Mesenteric fat pad (tissue), 1 donor: ENCODE measurements around the gene TTC28. TPM values are rescaled to one million over a fixed set of nuclear protein-coding genes. Genes with fewer than 3 reads are reported as not detected.
A peak's percentile ranks its signal among the peaks of the same experiment; 100 is the strongest.

Source experiments
- DNase-seq: peaks from one replicate; pipeline ENCODE4 v3.0.0-alpha.2; 2020; ENCODE audit warnings: low spot score
- total RNA-seq: library from RNA; stranded (reverse); fragmentation: NEBNext Ultra II Directional; extraction: Animal tissue kit (Norgen Biotek cat#: 25700); gene quantifications from one replicate; pipeline ENCODE4 v1.2.1, GENCODE V29; 2021
- donor health status: DM: yes; HTN: yes; CAD: no.

Gene TTC28
- total RNA-seq, 1 donor from 2014 or later, result 34.1 TPM

DNA sequence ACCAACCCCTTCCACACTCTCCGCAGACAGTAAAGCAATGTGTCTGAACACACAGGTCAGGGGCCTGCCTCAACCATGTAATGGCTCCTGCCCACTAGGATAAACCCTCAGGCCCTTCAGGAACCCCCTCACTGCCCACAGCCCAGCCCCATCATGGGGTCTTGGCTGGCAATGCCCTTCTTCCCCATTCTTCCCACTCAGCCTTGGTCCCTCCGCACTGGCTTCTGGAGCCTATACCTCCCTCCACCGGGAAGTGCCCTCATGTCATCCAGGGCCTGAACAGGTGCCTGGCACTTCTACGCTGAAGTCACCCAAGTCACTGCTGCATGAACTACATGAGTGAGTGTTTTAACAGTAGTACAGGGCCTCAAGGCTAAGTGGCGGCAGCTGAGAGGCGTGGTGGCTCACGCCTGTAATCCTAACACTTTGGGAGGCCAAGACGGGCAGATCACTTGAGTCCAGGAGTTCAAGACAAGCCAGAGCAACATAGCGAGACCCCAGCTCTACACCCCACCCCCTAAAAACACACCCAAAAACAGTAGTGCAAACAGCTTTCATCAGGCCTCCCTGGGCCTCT lies 685.8 kb downstream of the TTC28 start:
- DNase-seq, result peak; percentile 41

DNA sequence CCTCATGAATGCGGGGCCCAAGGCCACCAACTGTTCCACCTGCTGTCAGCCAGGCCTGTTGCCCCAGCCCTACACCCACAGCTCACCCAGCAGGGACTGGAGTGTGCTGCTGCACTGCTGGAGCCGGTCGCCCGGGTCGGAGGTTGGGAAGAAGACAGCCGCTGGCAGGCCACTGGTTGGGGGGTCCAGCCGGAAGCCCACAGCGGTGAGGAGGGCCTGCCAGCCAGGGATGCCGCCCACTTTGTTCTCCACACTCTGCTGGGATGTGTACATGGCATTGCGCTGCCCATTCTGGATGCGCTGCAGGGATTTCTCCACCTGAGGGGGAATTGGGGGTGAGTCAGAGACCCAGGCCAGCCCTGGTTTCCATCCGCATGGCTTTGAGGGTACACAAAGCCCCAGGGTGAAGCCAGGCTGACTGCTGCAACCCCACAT lies 686.4 kb downstream of the TTC28 start:
- DNase-seq, result peak; percentile 77

DNA sequence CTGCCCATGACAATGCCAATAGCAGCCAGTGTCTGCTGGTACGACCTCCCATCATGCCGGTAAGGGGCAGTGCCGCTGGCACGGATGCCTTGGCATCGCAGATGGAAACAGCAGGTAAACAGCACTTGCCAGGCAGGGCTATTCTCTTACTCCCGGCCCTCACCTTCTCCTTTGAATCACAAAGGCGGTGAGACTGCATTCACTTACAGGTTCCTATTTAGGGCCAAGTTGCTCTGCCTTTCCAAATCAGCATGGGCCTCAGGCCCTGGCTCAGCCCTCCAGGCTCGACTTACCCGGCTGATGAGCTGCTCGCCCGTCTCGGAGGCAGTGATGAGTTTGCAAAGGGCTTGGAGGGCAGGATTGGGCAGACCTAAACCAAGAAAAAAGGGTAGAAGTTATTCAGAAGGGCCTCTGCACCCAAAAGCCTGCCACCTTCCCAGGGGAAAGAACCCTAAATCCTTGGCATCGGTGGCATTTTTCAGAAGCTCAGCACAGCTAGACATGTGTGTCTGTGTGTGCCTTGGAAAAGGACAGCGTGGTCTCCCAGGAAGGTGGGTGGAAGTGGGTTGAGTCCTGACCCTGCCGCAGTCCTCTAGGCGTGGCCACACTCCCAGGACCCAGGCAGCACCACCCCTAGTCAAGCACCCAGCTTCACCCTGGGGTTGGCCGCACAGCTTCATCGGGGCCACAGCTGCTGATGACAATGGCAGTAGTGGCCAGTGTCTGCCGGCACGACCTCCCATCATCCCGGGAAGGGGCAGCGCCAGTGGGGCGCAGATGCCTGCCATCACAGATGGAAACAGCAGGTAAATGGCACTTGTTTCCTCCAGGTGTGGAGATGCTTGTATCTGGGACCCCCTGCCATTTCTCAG lies 687.1 kb downstream of the TTC28 start:
- peak; percentile 78 for DNase-seq

DNA sequence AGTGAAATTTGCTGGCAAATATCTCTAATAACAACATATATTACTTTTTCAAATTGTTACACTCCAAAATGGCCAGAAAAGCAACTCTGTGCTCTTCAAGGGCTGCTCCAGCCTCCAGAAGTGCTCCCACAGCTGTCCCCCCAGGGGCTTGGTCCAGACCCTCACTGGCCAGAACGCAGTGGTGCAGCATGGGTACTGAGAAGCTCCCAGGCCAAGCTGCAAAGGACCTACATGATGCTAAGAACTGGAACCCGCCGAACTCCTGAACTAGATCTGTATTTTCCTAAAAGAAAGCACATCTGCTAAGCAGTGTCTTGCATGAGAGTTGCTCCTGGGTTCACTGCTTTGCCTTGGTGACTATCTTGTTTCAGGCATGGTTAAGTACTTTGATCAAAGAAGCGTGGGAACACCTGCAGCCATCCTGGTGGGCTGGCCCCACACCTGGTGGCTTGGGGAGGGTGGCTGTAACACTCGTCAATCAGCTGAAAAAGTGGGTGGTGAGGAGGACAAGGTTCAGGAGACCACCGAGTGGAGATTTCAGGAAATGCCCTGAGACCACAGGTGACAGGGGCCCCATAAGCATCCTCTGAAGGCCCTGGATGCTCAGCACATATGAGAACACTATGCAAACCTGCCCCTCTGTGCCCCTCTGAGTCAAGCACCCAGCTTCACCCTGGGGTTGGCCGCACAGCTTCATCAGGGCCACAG lies 687.9 kb downstream of the TTC28 start:
- peak; percentile 69 for DNase-seq

DNA sequence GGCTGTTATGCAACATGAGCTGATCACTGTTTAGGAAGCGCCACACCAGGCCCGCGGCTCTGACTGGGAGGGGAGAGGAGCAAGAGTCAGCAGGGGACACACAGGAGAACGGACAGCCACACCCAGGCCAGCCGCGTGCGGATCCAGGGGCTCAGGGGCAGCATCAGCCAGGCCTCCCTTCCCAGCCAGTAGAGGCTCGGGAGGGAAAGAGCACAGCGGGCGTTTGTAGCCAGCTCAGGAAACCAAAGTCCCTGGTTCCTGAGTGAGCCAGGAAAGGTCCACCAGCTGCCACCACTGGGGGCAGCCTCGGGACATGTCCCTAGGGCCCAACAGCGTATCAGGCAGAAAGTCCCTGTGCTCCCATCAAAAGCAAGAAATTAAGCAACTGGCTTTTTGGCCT lies 688.8 kb downstream of the TTC28 start:
- peak; percentile 89 for DNase-seq

DNA sequence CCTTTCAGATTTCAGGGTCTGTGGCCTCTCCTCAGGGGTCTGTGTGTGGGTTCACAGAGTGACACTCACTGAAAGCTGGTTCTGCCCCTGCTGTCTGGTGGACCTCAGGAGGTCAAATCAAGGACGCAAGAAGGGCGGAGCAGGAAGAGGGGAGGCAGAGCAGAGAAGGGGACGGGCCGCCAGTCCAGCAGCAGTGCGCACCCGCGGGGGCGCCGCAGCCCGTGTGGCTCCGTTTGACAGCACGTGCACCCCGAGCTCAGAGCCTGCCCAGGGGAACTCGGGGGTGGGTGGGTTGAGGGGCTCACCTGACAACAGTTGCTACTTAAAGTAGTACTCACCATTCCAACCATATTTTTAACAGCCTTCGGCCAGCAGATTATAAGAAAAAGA lies 689.2 kb downstream of the TTC28 start:
- peak; percentile 68 for DNase-seq

DNA sequence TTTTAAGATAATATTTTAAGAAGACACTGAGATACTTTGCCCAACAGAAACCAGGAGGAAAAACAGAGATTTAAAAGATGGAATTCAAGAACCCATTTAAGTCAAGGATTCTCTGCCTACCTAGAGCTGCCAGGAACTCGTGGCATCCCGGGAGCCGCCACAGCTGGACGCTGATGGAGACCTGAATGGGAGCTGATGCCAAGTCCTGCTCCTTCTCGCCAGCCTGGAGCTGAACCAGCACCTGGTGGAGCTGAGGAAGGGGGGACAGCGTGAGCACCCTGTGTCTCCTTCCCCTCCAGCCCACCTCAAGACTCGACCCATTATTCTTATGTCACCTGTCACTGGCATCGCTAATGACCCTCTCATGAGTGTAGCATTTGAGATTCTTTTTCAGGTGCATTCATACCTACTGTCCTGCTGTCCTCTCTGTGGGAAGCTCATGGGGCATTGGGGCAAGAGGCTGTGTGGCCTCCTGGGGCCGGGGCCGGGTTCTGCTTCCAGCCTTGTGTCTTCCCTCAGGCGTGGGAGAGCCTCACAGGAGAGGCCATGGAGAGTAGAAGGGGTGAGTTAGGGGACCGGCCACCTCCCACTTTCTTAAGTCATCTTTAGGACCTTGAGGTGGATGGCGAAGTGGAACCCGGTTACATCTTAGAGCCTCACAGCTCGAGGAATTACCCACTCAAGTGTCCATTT lies 689.7 kb downstream of the TTC28 start:
- peak; percentile 57 for DNase-seq

DNA sequence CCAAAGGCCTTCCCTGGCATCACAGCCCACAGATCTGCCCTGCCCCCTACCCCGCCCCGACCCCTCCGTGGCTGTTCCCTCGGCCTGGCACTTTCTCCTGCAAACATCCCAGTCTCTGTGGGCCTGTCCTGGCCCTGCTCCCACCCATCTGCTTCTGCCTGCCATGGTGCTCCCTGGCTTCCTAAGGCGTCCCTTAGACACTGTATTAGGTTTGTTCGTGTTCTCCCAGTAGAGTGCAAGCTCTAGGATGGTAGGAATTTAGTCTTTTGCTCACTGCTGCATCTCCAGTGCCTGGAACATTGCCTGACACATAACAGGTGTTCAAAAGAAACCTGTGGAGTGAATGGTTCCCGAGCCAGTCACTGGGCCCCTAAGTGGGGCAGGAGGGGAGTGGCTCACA lies 690.9 kb downstream of the TTC28 start:
- peak; percentile 64 for DNase-seq

DNA sequence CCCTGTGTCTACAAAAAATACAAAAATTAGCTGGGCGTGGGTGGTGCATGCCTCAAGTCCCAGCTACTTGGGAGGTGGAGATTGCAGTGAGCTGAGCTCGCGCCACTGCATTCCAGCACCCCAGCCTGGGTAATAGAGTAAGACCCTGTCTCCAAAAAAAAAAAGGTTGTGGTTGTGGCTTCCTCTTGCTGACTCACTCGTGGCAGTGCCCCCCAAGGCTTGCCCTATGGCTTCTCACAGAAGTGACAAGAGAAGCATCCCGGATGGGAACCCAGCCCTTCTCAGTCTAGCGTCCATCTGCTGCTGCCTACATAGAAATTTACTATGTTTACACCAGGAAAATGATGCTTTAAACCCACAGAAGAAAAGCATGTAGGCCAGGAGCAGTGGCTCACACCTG lies 692.1 kb downstream of the TTC28 start:
- DNase-seq, result peak; percentile 47

DNA sequence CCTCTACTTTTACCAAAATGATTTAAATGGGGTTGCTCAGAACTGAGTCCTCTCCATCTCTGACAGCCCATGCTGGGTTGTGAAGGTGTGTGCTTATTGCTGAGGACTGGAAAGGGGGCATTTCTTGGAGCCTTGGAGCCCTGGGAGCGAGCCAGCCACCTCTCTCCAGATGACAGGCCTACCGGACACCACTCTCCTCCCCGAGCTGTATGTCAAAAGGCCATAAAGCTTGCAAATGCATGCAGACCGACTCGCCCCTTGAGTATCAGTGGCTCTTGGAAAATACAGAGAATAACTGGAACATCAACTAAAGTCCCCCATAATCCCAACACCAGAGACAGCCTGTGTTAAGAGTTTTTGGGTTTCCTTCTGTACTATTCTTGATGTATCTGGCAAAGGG lies 692.7 kb downstream of the TTC28 start:
- no peak for DNase-seq

DNA sequence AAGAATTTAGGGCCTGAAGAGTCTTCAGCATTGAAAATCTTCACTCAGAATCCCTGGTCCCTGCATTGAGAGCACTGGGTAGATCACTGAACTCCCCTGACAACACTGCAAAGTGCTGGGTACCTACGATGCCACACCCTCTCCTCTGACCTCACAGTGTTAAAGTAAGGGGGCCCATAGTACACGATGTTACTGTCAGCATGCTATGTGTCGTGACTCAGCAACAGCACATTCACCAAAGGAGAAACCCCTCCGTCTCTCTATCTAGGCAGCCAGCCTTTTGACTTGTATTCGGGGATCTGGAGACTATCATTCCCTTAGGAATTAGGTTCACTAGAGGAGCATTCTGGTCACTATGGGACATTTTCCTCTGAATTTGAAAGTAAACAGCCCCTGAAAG lies 693.2 kb downstream of the TTC28 start:
- DNase-seq, result no peak

DNA sequence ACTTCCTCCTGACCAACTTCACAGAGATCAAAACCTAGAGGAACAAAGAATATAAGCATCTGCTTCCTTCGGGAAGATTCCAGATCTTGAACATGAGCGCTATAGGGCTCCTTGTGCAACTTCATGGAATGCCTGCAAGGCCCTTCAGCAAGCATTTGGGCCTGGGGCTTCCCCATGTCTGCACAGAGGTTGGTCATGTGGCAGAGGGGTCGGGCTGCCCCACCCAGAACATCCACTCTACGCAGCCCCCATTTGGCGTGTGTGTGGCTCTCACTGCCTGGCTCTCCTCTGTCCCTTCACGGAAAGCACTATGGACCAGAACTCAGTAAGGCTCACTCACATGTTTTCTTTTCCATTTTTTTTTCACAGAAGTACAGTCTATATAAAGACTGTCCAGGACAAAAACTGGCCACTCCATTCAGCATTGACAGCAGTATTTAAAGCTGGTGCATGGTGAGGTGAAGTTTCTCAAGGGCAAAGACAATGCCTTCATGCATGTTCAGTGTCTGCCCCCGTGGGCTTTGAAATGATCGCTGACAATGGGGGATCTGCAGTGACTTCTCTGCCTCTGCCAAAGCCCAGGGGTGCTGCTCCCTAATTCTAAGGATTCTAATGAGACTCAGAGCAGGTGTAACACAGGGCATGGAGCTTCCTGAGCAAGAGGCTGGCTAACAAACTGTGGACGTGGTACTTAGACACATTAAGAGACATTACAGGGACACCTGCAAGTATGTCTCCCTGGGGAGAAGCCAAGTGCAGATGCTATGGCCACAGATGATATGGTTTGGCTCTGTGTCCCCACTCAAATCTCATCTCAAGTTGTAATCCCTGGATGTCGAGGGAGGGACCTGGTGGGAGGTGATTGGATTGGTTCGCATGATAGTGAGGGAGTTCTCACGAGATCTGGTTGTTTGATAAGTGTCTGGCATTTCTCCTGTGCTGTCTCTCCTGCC lies 694.0 kb downstream of the TTC28 start:
- DNase-seq, result peak; percentile 51

DNA sequence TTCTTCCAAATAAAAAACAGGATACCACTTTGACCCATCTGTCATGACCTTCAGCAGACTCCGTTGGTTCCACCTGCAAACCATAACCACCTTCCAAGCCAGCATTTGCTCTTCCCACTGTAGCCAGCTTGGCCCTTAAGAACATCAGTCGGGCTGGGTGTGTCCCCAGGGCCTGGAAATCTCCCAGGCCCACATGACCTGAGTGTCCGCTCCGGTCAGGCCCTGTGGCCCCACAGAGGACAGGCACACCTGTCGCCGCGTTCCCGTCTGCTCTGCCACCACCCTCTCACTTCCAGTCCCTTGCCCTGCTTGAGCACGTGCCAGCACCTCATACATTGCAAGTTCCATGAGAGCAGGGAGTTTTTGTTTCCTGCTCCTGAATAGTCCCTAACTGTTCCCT lies 694.9 kb downstream of the TTC28 start:
- DNase-seq, result peak; percentile 39

DNA sequence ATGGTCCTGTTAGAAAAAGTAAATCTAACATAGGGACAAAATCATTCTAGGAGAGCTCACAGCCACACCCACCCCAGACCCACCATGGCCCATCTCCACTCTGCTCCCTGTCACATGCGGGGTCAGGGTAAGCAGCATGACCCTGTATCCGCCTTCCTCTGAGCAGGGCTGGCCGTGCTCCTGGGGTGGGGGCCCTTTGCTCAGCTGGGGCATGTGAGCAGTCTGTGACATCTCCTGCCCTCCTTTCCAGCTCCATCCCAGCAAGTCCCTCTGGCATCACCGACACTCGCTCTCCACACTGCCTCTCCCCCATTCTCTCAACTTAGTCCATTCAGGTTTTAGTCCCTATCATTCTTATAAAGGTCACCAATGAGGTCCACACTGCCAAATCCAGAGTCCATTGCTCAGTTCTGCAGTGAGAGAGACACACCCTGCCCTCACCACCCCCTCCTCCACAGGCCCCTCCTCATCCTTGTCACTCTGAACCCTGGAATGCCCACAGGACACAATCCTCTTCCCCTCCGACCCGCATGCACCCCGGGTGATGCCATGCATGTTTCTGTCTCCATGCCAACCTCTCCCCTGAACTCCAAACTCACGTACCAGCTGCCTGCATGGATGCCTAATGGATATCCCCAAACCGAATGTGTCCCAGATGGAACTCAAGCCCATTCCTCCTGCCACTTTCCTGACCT lies 695.5 kb downstream of the TTC28 start:
- peak; percentile 62 for DNase-seq

DNA sequence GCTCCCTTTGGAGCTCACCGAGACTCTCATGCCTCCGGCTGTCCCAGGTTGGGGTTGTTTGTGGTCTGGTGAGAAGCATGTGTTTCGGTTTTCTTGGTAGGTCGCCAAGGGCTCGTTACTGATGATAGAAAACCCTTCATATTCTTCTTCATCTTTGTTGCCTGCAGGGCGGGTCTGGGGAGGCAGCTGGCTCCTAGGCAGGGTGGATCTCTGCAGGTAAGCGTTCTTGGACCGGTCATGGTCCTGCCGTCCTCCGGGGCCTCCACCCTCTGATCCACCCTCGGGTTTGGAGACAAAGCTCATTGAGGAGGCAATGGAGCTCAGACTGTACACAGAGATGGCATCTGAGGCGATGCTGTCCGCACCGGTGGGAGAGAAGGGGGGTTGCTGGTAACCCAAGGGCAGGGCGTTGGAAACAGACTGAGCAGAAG lies 696.3 kb downstream of the TTC28 start:
- DNase-seq, result peak; percentile 81

DNA sequence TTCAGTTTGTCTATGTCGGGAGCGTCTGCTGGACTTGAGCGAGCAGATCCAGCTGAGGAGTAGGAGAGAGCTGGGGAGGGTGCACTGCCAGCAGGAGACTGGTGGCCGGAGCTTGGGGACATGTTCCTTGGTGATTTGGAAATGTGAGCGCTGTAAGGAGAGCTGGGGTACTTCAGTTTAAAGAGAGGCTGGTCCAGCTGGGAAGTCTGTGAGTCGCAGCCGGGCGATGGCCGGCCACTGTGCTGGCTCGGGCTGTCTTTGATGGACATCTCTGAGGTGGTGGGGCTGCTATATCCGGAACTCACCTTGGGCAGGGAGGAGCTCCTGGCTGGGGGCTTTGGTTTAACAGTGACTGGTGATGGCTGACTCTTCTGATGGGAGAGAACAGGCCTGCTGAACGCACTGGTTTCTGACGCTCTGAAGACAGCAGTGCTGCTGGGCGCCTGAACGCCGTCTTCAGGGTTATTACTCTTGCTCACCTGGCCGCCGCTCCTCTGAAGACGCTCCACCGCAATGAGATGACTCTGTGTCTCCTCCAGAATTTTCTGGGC lies 696.9 kb downstream of the TTC28 start:
- DNase-seq, result peak; percentile 72

DNA sequence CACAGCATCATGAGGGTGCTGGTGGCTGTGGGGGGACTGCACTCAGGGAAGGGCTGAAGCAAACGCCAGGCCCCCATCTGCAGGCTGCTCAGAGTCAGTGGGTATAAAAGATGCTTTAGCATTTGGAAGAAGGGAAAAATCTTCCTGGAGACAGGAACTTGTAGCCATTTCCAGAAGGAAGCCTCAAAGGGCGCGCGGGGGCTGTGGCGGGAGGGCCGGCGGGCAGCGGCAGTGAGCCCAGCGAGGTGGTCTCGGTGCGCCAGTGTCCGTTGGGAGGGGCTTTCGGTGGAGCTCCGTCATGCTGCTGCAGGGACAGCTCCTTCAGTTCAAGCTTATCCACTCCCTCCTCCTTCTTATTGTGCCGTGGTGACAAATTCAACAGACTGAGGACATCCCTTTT lies 697.5 kb downstream of the TTC28 start:
- DNase-seq, result peak; percentile 76

DNA sequence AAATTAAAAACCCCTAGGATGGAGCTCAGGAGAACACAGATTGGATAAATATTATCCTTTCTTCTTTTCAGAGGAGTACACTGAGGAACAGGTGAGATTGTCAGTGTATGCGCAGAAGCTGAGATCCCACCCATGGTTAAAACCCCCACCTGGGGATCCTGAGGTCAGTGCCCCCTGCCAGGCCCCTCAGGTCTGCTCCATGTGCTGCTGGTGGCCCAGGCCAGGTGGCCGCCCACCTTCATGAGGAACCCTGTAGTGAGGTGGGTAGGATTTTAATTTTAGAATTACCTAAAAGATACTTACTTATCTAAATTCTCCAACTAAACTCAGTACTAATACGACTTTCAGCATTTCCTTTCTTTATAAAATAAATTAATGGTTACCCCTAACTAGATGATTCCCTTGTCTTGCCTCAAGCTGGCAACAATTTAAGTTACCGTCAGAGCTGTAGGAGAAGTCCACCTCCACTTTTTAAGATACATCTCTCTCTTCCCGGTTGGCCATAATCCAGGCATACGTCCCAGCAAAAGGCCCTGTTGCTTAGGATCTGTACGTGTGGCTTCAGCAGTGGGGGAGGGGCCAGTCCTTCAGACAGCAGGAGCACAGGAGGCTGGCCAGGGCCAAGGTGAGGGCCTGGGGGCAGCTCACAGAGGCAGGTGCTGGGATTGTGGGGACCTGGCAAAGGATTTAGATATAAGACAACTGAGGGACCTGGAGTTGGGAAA lies 699.1 kb downstream of the TTC28 start:
- peak; percentile 43 for DNase-seq

DNA sequence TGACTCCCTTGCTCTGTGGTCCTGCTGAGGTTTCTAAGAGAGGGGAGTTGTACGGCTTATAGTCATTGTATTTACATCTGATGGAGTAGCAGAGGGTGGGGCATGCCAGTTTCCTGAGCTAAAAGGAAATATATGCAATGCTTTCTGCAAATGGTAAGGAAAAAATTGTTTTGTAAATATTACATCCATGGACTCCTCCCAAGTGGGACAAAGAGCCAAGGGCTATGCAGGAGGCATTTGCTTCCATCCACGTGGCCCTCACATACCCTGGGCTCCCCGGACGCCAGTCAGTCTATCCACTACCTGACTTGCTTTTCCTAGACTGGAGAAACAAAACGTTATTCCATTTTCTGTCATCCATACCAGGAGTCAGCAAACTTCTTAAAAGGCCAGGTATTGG lies 700.8 kb downstream of the TTC28 start:
- no peak for DNase-seq
